ENCODE results near the gene NEK6. TPM values are rescaled to one million over a fixed set of nuclear protein-coding genes. Genes with fewer than 3 reads are reported as not detected.
A peak's percentile ranks its signal among the peaks of the same experiment; 100 is the strongest.

Gene NEK6
- total and polyA plus RNA-seq, 4 experiments from 2014 or later, result 3.8 to 11.7 (median 8.5) TPM

DNA sequence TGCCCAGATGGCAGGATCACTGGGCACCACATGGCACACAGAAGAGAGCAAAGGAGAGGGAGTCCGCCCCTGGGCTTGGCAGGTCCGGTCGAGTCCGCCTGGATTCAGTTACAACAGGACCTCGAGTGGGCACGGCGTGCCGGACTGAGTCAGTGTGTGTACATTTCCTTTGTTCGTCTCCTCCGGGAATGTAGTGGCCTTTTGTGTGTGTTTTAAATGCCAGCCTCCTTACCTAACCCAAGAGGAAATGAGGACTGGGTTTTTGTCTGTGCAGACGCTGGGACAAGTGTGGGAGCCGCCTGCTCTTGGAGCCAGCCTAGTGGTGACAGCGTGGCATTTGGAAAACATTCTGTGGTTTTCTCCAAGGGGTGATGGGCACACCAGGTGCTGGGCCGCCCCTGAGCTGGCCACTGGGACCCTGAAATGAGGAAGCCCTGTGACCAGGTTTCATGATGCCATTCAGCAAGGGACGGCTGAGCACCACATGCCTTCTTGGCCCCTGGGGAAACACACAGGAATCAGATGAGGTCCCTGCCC is 9.6 kb downstream of the NEK6 start:
- Mint-ChIP-seq H3K27ac (peak overlapping the region in 4 of 7 donors; percentile 8 to 60 (median 22)), H3K4me3 (peak overlapping the region in 2 of 8 donors; percentile 3 to 52), H3K4me1 (peaks cover 6 to 58% (median 26%) of the 10 kb centered on the region in 4 donors), H3K27me3 (no peaks in the 10 kb centered on the region), H3K9me3 (no peaks in the 10 kb centered on the region), H3K36me3 (peaks cover 0 to 3% of the 10 kb centered on the region in 2 donors)
- CTCF ChIA-PET (ENCODE audit: partially characterized antibody), result no interaction called here
- no peaks in the 10 kb centered on the region for H3K9me3 ChIP-seq (ENCODE audit: control insufficient read depth in 1 of 2, low read length in 2 of 2)
- peaks cover 16% of the 10 kb centered on the region for H3K4me1 ChIP-seq (ENCODE audit: insufficient read depth, low read length)
- no peak for DNase-seq
- H3K4me3 ChIP-seq (ENCODE audit: low read length in 2 of 2), result no peak overlapping the region
- H3K36me3 ChIP-seq (ENCODE audit: insufficient read depth, low read length), result peaks cover 5% of the 10 kb centered on the region
- POLR2A ChIA-PET (ENCODE audit: partially characterized antibody), result no interaction called here
- no peaks in the 10 kb centered on the region for H3K27me3 ChIP-seq (ENCODE audit: insufficient read depth, low read length)
- intact Hi-C loops (cut with micrococcal nuclease), result no loop called here
- H3K27ac ChIP-seq (ENCODE audit: low read depth, low read length), result no peak overlapping the region

DNA sequence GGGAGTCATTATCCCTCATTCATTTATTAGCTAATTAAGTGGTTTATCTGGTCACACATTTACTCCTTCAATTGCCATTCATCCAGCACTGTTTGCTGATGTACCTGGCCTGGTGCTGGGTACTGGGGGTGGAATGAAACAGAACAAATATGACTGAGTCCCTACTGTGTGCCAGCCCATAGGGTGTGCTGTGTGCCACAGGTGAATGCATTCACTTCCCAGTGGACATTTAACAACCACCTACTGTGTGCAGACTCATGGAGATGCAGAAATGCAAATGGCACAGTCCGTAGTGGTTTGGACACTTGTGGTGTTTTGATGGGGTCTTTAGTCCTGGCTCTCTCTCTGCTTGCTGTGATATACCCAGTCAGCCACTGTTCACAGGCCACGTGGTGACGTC is 10.5 kb downstream of the NEK6 start:
- Histone ChIP-seq H3K4me1 (ENCODE audit: insufficient read depth, low read length) (peaks cover 16% of the 10 kb centered on the region), H3K4me3 (ENCODE audit: low read length in 2 of 2) (no peak overlapping the region), H3K9me3 (ENCODE audit: control insufficient read depth in 1 of 2, low read length in 2 of 2) (no peaks in the 10 kb centered on the region), H3K36me3 (ENCODE audit: insufficient read depth, low read length) (peaks cover 2% of the 10 kb centered on the region), H3K27ac (ENCODE audit: low read depth, low read length) (no peak overlapping the region), H3K27me3 (ENCODE audit: insufficient read depth, low read length) (no peaks in the 10 kb centered on the region)
- intact Hi-C loops (cut with micrococcal nuclease), result no loop called here
- no peak overlapping the region for H3K27ac Mint-ChIP-seq
- no peaks in the 10 kb centered on the region for H3K9me3 Mint-ChIP-seq
- H3K4me1 Mint-ChIP-seq, result peaks cover 6 to 59% (median 26%) of the 10 kb centered on the region in 4 donors
- H3K27me3 Mint-ChIP-seq, result no peaks in the 10 kb centered on the region
- ChIA-PET CTCF (ENCODE audit: partially characterized antibody) (no interaction called here), POLR2A (ENCODE audit: partially characterized antibody) (no interaction called here)
- no peak for DNase-seq
- H3K36me3 Mint-ChIP-seq, result peaks cover 0 to 3% of the 10 kb centered on the region in 2 donors
- H3K4me3 Mint-ChIP-seq, result no peak overlapping the region

DNA sequence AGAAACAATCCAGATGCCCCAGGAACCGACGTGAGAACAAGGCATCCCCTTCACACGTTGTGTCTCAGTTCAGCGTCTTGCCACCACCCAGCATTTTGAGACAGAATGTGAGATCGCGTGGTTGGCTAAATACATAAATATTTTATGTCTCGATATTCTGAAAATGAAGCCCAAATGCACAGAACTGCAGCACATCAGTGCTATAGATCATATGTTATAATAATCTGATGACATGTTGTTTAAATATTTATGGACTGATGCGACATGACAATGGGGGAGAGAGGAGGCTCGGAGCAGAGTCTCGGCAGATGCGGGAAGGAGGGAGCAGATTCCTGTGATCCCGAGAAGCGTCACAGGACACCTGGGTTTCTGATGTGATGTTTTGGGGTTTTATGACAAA is 10.9 kb downstream of the NEK6 start:
- Histone ChIP-seq H3K27me3 (ENCODE audit: insufficient read depth, low read length) (no peaks in the 10 kb centered on the region), H3K4me1 (ENCODE audit: insufficient read depth, low read length) (peaks cover 16% of the 10 kb centered on the region), H3K36me3 (ENCODE audit: insufficient read depth, low read length) (no peaks in the 10 kb centered on the region), H3K27ac (ENCODE audit: low read depth, low read length) (no peak overlapping the region), H3K4me3 (ENCODE audit: low read length in 2 of 2) (no peak overlapping the region), H3K9me3 (ENCODE audit: control insufficient read depth in 1 of 2, low read length in 2 of 2) (no peaks in the 10 kb centered on the region)
- no peaks in the 10 kb centered on the region for H3K27me3 Mint-ChIP-seq
- POLR2A ChIA-PET (ENCODE audit: partially characterized antibody), result no interaction called here
- peak overlapping the region in 1 of 7 donors; percentile 54 for H3K27ac Mint-ChIP-seq
- DNase-seq, result no peak
- H3K4me3 Mint-ChIP-seq, result no peak overlapping the region
- H3K36me3 Mint-ChIP-seq, result peaks cover 0 to 3% of the 10 kb centered on the region in 2 donors
- peaks cover 6 to 60% (median 26%) of the 10 kb centered on the region in 4 donors for H3K4me1 Mint-ChIP-seq
- intact Hi-C loops (cut with micrococcal nuclease), result no loop called here
- CTCF ChIA-PET (ENCODE audit: partially characterized antibody), result no interaction called here
- no peaks in the 10 kb centered on the region for H3K9me3 Mint-ChIP-seq

DNA sequence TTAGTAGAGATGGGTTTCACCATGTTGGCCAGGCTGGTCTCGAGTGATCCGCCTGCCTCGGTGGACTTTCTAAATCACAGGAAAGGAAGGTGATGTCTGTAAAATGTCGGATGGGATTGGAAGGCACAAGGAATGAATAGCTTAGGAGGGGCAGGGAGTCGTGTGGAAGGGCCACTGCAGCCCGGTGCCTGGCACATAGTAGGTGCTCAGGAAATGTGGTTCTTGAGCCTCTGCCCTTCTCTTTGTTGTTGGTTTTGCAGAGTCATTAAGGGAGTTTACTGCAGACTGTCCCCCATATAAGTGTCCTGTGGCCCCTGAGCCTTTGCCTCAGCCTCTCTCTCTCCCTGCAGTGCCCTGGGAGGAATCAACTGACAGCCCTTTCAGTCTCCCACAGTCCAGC is 11.8 kb downstream of the NEK6 start:
- POLR2A ChIA-PET (ENCODE audit: partially characterized antibody), result no interaction called here
- no peaks in the 10 kb centered on the region for H3K9me3 Mint-ChIP-seq
- no peak for DNase-seq
- H3K27ac ChIP-seq (ENCODE audit: low read depth, low read length), result no peak overlapping the region
- no peaks in the 10 kb centered on the region for H3K27me3 Mint-ChIP-seq
- intact Hi-C loops (cut with micrococcal nuclease), result no loop called here
- H3K4me3 Mint-ChIP-seq, result no peak overlapping the region
- CTCF ChIA-PET (ENCODE audit: partially characterized antibody), result no interaction called here
- peaks cover 6 to 64% (median 29%) of the 10 kb centered on the region in 4 donors for H3K4me1 Mint-ChIP-seq
- no peak overlapping the region for H3K4me3 ChIP-seq (ENCODE audit: low read length in 2 of 2)
- H3K27ac Mint-ChIP-seq, result no peak overlapping the region
- H3K27me3 ChIP-seq (ENCODE audit: insufficient read depth, low read length), result no peaks in the 10 kb centered on the region
- H3K36me3 ChIP-seq (ENCODE audit: insufficient read depth, low read length), result no peaks in the 10 kb centered on the region
- peaks cover 0 to 3% of the 10 kb centered on the region in 2 donors for H3K36me3 Mint-ChIP-seq
- no peaks in the 10 kb centered on the region for H3K9me3 ChIP-seq (ENCODE audit: control insufficient read depth in 1 of 2, low read length in 2 of 2)
- H3K4me1 ChIP-seq (ENCODE audit: insufficient read depth, low read length), result peaks cover 16% of the 10 kb centered on the region

DNA sequence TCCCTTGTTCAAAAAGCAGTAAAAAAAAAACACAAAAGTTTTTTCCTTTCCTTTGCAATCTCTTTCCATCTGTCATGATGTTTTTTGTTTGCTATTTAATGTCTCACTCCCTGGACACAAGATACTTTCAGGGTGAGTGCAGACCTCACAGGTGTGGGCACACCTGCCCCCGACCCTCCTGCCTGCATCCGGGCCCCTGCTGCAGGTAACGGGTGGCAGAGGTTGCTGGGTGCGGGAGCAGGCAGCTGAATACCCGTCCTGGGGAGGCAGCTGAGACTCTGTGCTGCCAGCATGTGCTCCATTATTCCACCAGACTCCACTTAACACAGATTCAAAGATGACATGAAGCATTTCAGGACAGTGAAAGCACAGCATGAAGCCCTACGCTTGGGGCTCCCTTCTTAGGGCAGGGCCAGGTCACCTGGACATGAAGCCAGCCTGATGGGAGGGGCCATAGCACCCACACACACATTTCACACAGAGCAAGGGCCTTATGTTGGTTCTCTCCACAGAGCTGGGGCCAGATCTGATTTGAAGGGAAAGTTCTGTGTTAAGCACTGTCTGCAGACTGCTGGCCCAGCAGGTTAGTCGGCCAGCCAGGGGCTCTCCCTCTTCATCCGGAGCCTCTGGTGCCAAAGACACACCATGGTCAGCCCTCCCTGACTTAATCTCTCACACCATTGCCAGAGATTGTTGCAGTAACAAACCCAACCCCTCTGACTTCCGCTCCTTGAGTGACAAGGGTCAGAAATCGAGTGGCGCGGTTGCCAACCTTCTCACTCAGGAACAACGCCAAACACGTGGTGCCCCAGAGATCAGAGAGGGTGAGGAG is 13.0 kb downstream of the NEK6 start:
- Mint-ChIP-seq H3K27ac (peak overlapping the region in 3 of 7 donors; percentile 4 to 65 (median 13)), H3K9me3 (no peaks in the 10 kb centered on the region), H3K4me3 (peak overlapping the region in 1 of 8 donors; percentile 31), H3K27me3 (no peaks in the 10 kb centered on the region), H3K36me3 (peaks cover 0 to 3% of the 10 kb centered on the region in 2 donors), H3K4me1 (peaks cover 1 to 65% (median 26%) of the 10 kb centered on the region in 4 donors)
- intact Hi-C loops (cut with micrococcal nuclease), result no loop called here
- H3K9me3 ChIP-seq (ENCODE audit: control insufficient read depth in 1 of 2, low read length in 2 of 2), result no peaks in the 10 kb centered on the region
- DNase-seq, result no peak
- H3K4me3 ChIP-seq (ENCODE audit: low read length in 2 of 2), result no peak overlapping the region
- peaks cover 16% of the 10 kb centered on the region for H3K4me1 ChIP-seq (ENCODE audit: insufficient read depth, low read length)
- no peaks in the 10 kb centered on the region for H3K36me3 ChIP-seq (ENCODE audit: insufficient read depth, low read length)
- no peaks in the 10 kb centered on the region for H3K27me3 ChIP-seq (ENCODE audit: insufficient read depth, low read length)
- POLR2A ChIA-PET (ENCODE audit: partially characterized antibody), result no interaction called here
- H3K27ac ChIP-seq (ENCODE audit: low read depth, low read length), result no peak overlapping the region
- CTCF ChIA-PET (ENCODE audit: partially characterized antibody), result no interaction called here

DNA sequence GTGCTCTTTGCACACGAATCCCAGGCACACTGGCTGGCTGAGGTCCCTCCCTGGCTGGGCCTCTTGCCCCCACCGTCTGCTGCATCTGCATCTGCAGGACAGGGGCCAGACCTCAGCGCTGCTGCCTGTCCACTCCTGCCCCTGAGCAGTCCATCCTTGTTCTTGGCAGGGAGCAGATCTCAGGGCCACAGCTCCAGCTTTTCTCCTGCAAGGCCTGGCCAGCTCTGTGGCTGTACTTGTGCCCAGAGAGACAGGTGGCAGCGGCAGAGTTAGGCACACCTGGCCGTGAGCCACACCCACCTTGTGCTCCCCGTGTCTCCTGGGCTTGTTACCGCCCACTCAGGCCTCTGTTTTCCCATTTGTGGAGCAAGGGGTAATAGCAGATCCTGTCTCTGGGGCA is 13.9 kb downstream of the NEK6 start:
- peaks cover 0 to 3% of the 10 kb centered on the region in 2 donors for H3K36me3 Mint-ChIP-seq
- H3K27me3 Mint-ChIP-seq, result no peaks in the 10 kb centered on the region
- H3K4me1 Mint-ChIP-seq, result peaks cover 3 to 62% (median 24%) of the 10 kb centered on the region in 4 donors
- peaks cover 15% of the 10 kb centered on the region for H3K4me1 ChIP-seq (ENCODE audit: insufficient read depth, low read length)
- H3K9me3 Mint-ChIP-seq, result no peaks in the 10 kb centered on the region
- H3K27ac ChIP-seq (ENCODE audit: low read depth, low read length), result no peak overlapping the region
- no peak overlapping the region for H3K27ac Mint-ChIP-seq
- ChIA-PET POLR2A (ENCODE audit: partially characterized antibody) (no interaction called here), CTCF (ENCODE audit: partially characterized antibody) (no interaction called here)
- intact Hi-C loops (cut with micrococcal nuclease), result no loop called here
- H3K9me3 ChIP-seq (ENCODE audit: control insufficient read depth in 1 of 2, low read length in 2 of 2), result no peaks in the 10 kb centered on the region
- H3K4me3 ChIP-seq (ENCODE audit: low read length in 2 of 2), result no peak overlapping the region
- H3K36me3 ChIP-seq (ENCODE audit: insufficient read depth, low read length), result no peaks in the 10 kb centered on the region
- H3K4me3 Mint-ChIP-seq, result no peak overlapping the region
- no peaks in the 10 kb centered on the region for H3K27me3 ChIP-seq (ENCODE audit: insufficient read depth, low read length)
- DNase-seq, result no peak

DNA sequence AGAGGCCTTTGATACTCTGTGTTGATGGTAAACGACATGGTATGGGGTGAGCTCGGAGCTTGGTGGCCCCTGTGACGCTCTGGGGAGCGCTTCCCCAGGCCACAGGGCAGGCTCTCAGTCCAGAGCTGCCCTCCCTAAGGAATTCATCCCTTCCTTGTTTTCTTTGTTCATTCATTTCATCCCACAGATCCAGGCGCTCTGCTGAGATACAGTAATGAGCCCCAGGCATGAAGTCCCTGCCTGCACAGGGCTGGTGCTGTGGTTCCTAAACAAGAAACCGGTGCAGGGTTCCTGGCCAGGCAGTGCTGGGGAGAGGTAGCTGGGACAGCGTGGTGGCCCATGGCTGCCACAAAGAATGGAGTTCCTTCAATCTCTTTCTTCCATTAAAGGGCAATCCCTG is 14.4 kb downstream of the NEK6 start:
- H3K9me3 Mint-ChIP-seq, result no peaks in the 10 kb centered on the region
- H3K27me3 ChIP-seq (ENCODE audit: insufficient read depth, low read length), result no peaks in the 10 kb centered on the region
- H3K27ac Mint-ChIP-seq, result no peak overlapping the region
- H3K36me3 ChIP-seq (ENCODE audit: insufficient read depth, low read length), result no peaks in the 10 kb centered on the region
- no peak overlapping the region for H3K27ac ChIP-seq (ENCODE audit: low read depth, low read length)
- H3K4me1 Mint-ChIP-seq, result peaks cover 3 to 58% (median 22%) of the 10 kb centered on the region in 4 donors
- no peak for DNase-seq
- ChIA-PET CTCF (ENCODE audit: partially characterized antibody) (no interaction called here), POLR2A (ENCODE audit: partially characterized antibody) (no interaction called here)
- H3K4me3 Mint-ChIP-seq, result no peak overlapping the region
- intact Hi-C loops (cut with micrococcal nuclease), result no loop called here
- peaks cover 0 to 3% of the 10 kb centered on the region in 2 donors for H3K36me3 Mint-ChIP-seq
- no peak overlapping the region for H3K4me3 ChIP-seq (ENCODE audit: low read length in 2 of 2)
- no peaks in the 10 kb centered on the region for H3K27me3 Mint-ChIP-seq
- H3K9me3 ChIP-seq (ENCODE audit: control insufficient read depth in 1 of 2, low read length in 2 of 2), result no peaks in the 10 kb centered on the region
- peaks cover 10% of the 10 kb centered on the region for H3K4me1 ChIP-seq (ENCODE audit: insufficient read depth, low read length)

Data from CD4-positive, alpha-beta memory T cell (primary cell).